Stimulated activated CD4-positive, alpha-beta T cell treated with anti-CD3 and anti-CD28 coated beads, Interleukin-2, amount 100 ng/mL, for 48 hours (primary cell): ENCODE data around the gene DNAH8.
"Not testable (repeated sequence)": the region's sequence is repeated elsewhere in the genome, so short reads cannot be mapped to it uniquely, and the experiment has no call there.

ENCODE experiments used
- DNase-seq, 2 donors: peaks; one replicate each; pipeline ENCODE4 v3.0.0-alpha.2; 2020

DNAH8 gene

DNA sequence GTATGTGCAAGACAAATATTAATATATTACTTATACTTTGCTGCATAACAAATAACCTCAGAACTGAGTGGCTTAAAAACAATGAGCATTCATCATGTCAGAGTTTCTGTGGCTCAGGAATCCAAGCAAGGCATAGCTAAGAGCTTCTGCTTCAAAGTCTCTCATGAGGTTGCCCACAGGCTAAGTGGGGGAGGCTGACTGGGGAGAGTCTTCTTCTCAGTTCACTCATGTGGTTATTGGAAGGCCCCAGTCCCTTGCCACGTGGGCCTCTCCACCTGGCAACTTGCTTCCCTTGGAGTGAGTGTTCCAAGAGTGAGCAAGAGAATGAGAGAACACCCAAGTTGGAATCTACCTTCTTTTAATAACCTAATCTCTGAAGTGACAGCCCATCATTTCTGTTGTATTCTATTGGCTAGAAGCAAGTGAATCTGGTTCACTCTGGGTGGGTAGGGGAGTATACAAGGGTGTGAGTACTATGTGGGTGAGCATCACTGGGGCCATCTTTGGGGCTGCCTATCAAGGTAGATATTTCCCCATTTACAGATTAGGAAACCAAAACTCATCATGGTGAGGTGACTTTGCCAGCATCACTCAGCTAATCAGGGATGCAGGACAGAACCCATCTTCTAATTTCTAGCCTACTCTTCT lies 36.0 kb downstream of the DNAH8 start:
- peak; percentile 9 to 29 for DNase-seq

DNA sequence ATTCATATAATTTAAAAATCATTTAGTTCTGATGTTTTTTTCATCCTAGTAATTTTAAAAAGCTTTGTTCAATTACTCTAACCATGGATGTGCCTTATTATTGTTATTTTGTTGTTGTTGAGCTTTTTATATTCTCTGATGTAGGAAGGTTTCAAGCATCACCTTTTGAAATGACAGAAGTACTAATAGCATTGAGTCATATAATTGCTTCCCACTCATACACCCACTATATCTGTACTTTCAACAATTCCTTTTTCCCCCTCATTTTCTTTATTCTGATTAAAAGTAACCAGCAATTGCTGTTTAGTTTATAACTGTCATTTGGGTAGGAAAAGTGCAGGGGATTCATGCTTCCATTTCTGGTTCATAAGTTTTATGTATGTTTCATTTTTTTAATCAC lies 38.6 kb downstream of the DNAH8 start:
- DNase-seq: no peak

GRCh38 chr6:38755207-38755606 lies 40.1 kb downstream of the DNAH8 start:
- DNase-seq: no peak

GRCh38 chr6:38755874-38756273 lies 40.8 kb downstream of the DNAH8 start:
- no peak for DNase-seq

GRCh38 chr6:38760097-38760496 lies 45.0 kb downstream of the DNAH8 start:
- DNase-seq: no peak

DNA sequence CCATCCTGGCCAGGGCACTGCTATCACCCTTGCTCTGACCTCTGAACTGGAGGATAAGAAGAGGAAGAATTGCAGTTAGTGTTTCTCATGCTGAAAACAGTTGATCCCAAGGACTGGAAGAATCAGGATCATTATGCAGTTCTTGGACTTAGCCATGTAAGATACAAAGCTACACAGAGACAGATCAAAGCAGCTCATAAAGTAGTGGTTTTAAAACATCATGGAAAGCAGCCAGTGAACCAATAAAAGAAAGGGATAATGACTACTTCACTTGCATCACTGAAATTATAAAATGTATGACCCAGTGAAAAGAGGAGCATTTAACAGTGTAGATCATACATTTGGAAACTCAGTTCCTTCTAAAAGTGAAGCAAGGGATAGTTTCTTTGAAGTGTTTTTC lies 47.7 kb downstream of the DNAH8 start:
- DNase-seq: no peak

GRCh38 chr6:38767560-38767959 lies 52.4 kb downstream of the DNAH8 start:
- DNase-seq: no peak

DNA sequence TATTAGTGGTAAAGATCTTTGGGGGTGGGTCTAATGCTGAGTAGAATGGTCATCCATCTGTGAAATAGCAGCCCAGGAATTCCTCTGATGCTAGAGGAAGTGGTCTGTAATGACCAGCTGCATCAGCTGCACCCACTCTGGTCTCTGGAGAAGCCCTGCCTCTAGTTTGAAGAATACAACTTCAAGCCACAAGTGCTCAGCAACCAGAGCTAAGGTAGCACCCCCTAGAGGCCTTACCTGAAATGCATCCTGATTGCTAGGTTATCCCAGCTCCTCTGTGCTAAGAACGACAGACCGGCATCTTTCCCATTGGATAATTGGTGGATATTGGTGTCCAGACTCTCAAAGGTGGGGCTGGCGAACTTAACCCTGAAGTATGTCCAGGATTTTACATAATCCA lies 58.2 kb downstream of the DNAH8 start:
- DNase-seq: peak in 1 of 2 donors; percentile 11

- DNase-seq: no peak
These were observed 60.0 kb downstream of the DNAH8 start for GRCh38 chr6:38774929-38775707.

DNA sequence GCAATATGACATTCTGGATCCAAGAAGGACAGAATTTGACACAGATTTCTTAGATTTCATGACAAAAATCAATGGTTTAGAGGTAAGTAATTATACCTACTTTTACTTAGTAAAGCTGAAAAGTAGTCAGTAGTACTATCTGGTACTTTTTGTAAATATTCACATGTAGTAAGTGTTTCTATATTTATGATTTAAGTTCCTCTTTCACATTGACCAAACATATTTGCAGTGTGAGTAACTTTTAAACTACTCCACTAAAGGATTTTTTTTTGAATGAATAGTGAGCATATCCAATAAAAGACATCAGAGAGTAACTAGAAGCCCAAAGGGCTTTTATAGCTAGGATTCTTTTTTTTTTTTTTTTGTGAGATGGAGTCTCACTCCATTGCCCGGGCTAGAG lies 60.8 kb downstream of the DNAH8 start:
- no peak for DNase-seq

- DNase-seq: no peak
These were observed 61.4 kb downstream of the DNAH8 start for GRCh38 chr6:38776515-38776914.

GRCh38 chr6:38779310-38780062 lies 64.4 kb downstream of the DNAH8 start:
- no peak for DNase-seq

DNA sequence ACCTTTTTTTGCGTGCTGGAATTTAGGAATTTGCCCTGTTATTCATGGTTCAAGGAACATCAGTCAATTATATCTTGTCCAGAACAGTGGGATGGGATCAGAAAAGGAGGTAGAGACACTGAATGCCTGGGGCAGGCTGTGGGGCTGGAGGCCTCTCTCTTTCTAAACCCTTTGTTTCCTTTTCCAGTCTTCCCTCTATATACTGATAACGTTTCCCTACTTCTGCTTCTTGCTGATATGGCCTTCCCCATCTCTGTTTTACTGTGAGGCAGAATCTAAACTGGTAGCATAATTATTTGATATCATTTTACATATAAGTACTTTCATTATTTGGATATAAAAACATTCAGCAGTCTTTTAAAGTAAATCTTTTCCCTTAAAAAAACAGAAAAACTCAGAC lies 67.5 kb downstream of the DNAH8 start:
- DNase-seq: no peak

GRCh38 chr6:38783443-38784228 lies 68.5 kb downstream of the DNAH8 start:
- DNase-seq: no peak

GRCh38 chr6:38784506-38785235 lies 69.6 kb downstream of the DNAH8 start:
- no peak for DNase-seq

DNA sequence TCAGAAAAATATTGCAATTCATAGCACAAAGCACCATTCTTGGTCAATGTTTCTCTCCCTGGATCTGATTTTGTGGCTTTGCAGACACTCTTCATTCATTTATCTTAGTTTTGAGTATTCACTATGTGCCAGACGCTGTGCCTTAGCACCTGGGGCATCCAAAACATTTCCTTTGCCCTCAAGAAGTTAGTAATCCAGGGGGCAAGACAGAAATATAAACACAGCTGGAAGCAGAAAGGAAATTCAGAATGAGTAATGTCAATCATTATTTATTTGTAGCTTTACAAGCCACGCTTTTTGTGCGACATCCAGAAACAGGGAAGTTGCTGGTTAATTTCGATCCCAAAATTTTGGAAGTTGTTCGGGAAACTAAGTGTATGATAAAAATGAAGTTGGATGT lies 71.4 kb downstream of the DNAH8 start:
- DNase-seq: no peak

- DNase-seq: no peak
These were observed 74.1 kb downstream of the DNAH8 start for GRCh38 chr6:38789256-38789655.

DNA sequence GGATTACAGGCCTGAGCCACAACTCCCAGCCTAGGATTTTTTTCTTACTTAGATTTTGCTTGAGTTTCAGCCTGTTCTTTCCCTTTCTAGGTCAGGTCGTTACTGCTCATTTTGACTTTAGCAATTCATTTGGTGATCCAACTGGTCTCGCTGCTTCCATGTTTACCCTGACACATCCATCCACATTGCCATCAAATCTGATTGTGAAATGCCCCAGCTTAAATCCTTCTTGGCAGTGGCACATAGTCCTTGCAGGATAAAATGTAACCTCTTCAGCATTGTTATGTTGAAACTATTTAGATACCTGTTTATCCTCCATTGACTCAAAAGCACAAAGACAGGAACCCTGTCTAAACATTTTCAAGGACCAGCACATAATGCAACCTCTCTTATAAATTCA lies 77.2 kb downstream of the DNAH8 start:
- no peak for DNase-seq

DNA sequence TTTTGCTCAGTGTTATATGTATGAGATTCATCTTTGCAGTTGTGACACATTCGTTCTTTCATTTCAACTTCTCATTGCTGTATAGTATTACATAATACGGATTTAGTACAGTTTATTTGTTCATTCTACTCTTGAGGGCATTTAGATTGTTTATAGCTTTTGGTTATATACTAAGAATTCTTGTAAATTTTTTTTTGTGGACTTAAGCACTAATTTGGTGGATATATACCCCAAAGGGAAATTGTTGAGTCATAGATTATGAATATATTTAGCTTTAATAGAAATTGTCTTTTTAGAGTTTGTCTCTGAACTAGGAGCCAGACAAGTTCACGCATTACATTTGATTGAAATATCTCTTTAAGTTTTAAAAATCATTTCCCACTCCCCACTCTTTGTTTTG lies 79.6 kb downstream of the DNAH8 start:
- DNase-seq: no peak

DNA sequence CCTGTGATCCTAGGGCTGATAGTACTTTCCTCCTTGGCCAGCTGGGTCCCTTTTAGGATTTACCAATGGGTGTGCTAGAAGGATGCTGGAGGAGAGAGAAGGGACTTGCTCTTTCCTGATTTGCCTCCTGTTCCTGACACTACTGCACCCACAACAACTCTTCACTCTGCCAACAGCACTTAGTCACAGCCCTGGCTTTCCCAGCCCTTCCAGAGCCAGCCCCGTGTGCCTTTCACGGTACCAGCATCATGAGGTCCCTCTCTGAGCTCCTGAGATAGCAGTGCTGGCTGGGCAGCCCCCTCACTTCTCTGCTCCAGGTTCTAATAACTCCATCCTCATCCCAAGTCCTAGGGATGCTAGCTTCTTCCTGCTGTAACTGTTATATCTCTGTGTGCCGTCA lies 80.9 kb downstream of the DNAH8 start:
- no peak for DNase-seq

DNA sequence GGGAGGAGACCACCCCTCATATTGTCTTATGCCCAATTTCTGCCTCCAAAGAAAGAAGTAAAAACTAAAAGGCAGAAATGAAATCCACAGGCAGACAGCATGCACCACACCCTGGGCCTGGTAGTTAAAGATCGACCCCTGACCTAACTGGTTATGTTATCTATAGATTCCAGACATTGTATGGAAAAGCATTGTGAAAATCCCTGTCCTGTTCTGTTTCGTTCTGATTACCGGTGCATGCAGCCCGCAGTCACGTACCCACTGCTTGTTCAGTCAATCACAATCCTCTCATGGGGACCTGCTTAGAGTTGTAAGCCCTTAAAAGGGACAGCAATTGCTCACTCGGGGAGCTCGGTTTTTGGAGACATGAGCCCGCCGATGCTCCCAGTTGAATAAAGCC lies 81.3 kb downstream of the DNAH8 start:
- DNase-seq: not testable (repeated sequence)

GRCh38 chr6:38796850-38797249 lies 81.7 kb downstream of the DNAH8 start:
- DNase-seq: no peak
